ENCODE measurements around the gene ISOC2. TPM values are rescaled to one million over a fixed set of nuclear protein-coding genes. Genes with fewer than 3 reads are reported as not detected.

The ISOC2 gene
- total and polyA plus RNA-seq, 9 of the 15 experiments (the other 6 are each of a cell fraction or from before 2014, with no cell fraction given) = 1.2 to 229 (median 58.3) TPM

DNA sequence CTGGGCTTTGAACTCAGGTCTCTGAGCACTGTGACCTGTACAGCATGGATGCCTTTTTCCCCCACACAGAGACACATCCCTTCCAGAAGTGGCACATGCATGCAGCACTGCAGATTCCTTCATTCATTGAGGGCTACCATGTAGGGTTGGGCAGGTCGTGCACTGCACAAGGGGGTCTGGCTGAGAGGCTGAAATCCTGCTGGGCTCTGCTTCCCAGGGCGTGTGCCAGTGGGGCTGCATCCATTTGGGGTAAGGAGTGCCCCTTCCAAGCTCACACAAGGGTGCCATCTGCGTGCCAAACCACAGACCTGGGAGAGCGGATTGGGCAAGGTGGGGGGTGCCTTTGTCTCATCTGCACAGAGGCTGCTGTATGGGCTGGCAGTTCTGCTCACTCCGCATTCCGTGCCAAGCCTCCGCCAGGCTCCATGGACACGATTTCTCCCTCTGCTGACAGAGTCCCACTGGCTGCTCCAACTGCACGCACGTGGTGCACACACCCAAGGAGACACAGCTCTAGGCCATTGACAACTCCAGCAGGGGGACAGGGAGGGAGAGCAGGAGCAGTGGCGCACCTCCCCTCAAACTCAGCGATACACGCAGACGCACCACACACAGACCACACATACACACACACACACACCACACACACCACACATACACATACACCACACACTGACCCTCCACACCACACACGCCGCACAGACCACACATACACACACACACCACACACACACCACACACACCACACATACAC is 13.8 kb downstream of the ISOC2 start (continued):
- TF ChIP-seq SMARCE1 (IDR thresholded peaks at IDR 0.05) (no peak), XRCC5 (IDR thresholded peaks at IDR 0.05; ENCODE audit: low read depth, low read length) (no peak), NFATC3 (IDR thresholded peaks at IDR 0.05) (no peak), SMAD4 (CRISPR knock-in tag; conservative IDR thresholded peaks at IDR 0.05) (no peak), CHD4 (IDR thresholded peaks at IDR 0.05; ENCODE audit: insufficient read depth, insufficient replicate concordance, low read depth, low read length, poor library complexity, severe bottlenecking) (peak; percentile 78), RBM25 (IDR thresholded peaks at IDR 0.05; ENCODE audit: low read depth, low read length, severe bottlenecking) (peak; percentile 44), ZNF212 (CRISPR knock-in tag; IDR thresholded peaks at IDR 0.05) (no peak), ZNF12 (CRISPR knock-in tag; IDR thresholded peaks at IDR 0.05) (no peak), SIN3A (IDR thresholded peaks at IDR 0.05; ENCODE audit: borderline replicate concordance in 2 of 2, control insufficient read depth in 1 of 2, low read depth in 2 of 2, low read length in 2 of 2) (no peak; a peak in 1 of 4 replicates), FOXA1 (IDR thresholded peaks at IDR 0.05; ENCODE audit: borderline replicate concordance) (no peak), ELF2 (CRISPR knock-in tag; IDR thresholded peaks at IDR 0.05) (no peak)

- H3K9me3 ChIP-seq (replicated peaks; ENCODE audit: control insufficient read depth, insufficient read depth, low read depth, low read length) = no peaks in the 10 kb centered on the region
- H2AFZ ChIP-seq (ENCODE audit: low read depth, low read length) = no peak overlapping the region
- H3K27ac ChIP-seq (ENCODE audit: extremely low read depth, low read depth, low read length) = no peak overlapping the region
- H3K9me1 ChIP-seq (ENCODE audit: control insufficient read depth, insufficient read depth, low read length) = no peaks in the 10 kb centered on the region
- DNase-seq (ENCODE audit: extremely low read depth in 1 of 4, low spot score in 3 of 4) = no peak
- no TSS peak for BruUV-seq (replicated peaks)
- ChIA-PET CTCF (ENCODE audit: low intra/inter-chr PET ratio) (interaction anchor here (0.6 kb wide), 1 partner anchor 565 kb away, joined by 3 read pairs; no protein-coding TSS in a partner anchor), POLR2A (interaction anchor here (1.4 kb wide), 1 partner anchor 9 kb away, joined by 4 read pairs; no protein-coding TSS in a partner anchor)
- intact Hi-C loops (cut with micrococcal nuclease) (no loop called here), in situ Hi-C loops (cut with MboI) (loop anchor here (25.0 kb wide), 1 partner anchor 784 kb away; the partner anchor contains the start of gene LILRB4)
- no peak overlapping the region for H3K4me3 ChIP-seq
- H3K79me2 ChIP-seq (ENCODE audit: control insufficient read depth, insufficient read depth, low read length) = no peaks in the 10 kb centered on the region
- H4K20me1 ChIP-seq (replicated peaks; ENCODE audit: control insufficient read depth, insufficient read depth, low read length) = no peaks in the 10 kb centered on the region
- no peak for FAIRE-seq
- H3K4me2 ChIP-seq (ENCODE audit: insufficient read depth, low read length) = no peak overlapping the region
- peaks cover 15 to 61% of the 10 kb centered on the region in 2 experiments for H3K4me1 ChIP-seq (replicated peaks in 1 of 2; ENCODE audit: control insufficient read depth in 2 of 2, insufficient read depth in 2 of 2, low read length in 2 of 2)
- no peaks in the 10 kb centered on the region for H3K36me3 ChIP-seq (ENCODE audit: control insufficient read depth, insufficient read depth, low read length)
- 34% methylated on average over 7 of the region's 8 CpGs for WGBS (ENCODE audit: insufficient coverage, low coverage, missing lambda C conversion rate)
- peaks cover 6 to 37% of the 10 kb centered on the region in 2 experiments for H3K27me3 ChIP-seq (ENCODE audit: control insufficient read depth in 2 of 2, insufficient read depth in 2 of 2, low read length in 2 of 2)
- TF ChIP-seq CEBPB (tag; IDR thresholded peaks at IDR 0.05) (0 out of 2 replicates have a peak, but pooled peaks have one; percentile 10), TBL1XR1 (IDR thresholded peaks at IDR 0.05; ENCODE audit: low read length in 2 of 2) (no peak)
- no peak for ATAC-seq
- no peak overlapping the region for H3K9ac ChIP-seq (ENCODE audit: insufficient read depth in 1 of 2, low read depth in 2 of 2, low read length in 2 of 2)
Measured at GRCh38 chr19:55446060-55446459, 15.4 kb downstream of the ISOC2 start.
